Endothelial cell of umbilical vein (primary cell): ENCODE results near the gene FRMD4A. TPM values are rescaled to one million over a fixed set of nuclear protein-coding genes. Genes with fewer than 3 reads are reported as not detected.

Experiments used
- BruUV-seq: library from RNA; stranded (reverse); fragments of 400-500 nt; replicated peaks from 2 replicates; lab custom pipeline; 2021; lab: Mats Ljungman, UMichigan
- CTCF ChIA-PET: fragments of 300-600, 350-600 bp; sonication (Branson Sonifier 250); formaldehyde crosslinking; loops from one replicate; lab custom pipeline; 2021; ENCODE audit warnings: antibody characterized with exemption, inconsistent platforms; lab: Charles Lee
- POLR2A ChIA-PET: fragments of 300-600, 350-600 bp; sonication (Branson Sonifier 250); formaldehyde crosslinking; loops from one replicate; lab custom pipeline; 2021; ENCODE audit warnings: antibody characterized with exemption, inconsistent platforms; lab: Charles Lee
- DNase-seq: peaks from one replicate; pipeline ENCODE4 v3.0.0-alpha.2; 2011; ENCODE audit warnings: low read depth, low spot score
- FAIRE-seq: peaks from 2 replicates; lab custom pipeline; 2011; peaks lifted over from hg19 to GRCh38; lab: Jason Lieb, UNC
- H2AFZ ChIP-seq: 2 replicates; pipeline ENCODE4 v1.6.0; 2012; ENCODE audit warnings: low read depth, low read length, control low read depth, inconsistent platforms
- H3K27ac ChIP-seq: 2 replicates; pipeline ENCODE4 v1.5.1; 2011; ENCODE audit warnings: low read depth, mild to moderate bottlenecking, control low read depth, low read length, moderate library complexity; ENCODE audit not compliant: insufficient read depth
- H3K27me3 ChIP-seq, 2 experiments: 2 replicates each; pipeline versions ENCODE4 v1.6.0 to v1.6.1; 2011; ENCODE audit warnings: low read length in 2 of 2, mixed read lengths in 1 of 2; ENCODE audit not compliant: control insufficient read depth in 2 of 2, insufficient read depth in 2 of 2
- H3K36me3 ChIP-seq, 2 experiments: 2 replicates in 1 of 2; 3 replicates in 1 of 2; pipeline ENCODE4 v1.5.1; 2011; ENCODE audit warnings: low read length in 2 of 2, mild to moderate bottlenecking in 1 of 2, moderate library complexity in 1 of 2; ENCODE audit not compliant: control insufficient read depth in 2 of 2, insufficient read depth in 2 of 2; ENCODE audit errors: extremely low read depth in 1 of 2
- H3K4me1 ChIP-seq: 3 replicates; pipeline ENCODE4 v1.5.1; 2011; ENCODE audit warnings: mild to moderate bottlenecking, low read length; ENCODE audit not compliant: control insufficient read depth, insufficient read depth; ENCODE audit errors: extremely low read depth
- H3K4me2 ChIP-seq: 2 replicates; pipeline ENCODE4 v1.6.1; 2011; ENCODE audit warnings: low read length, control low read depth, mixed read lengths; ENCODE audit not compliant: insufficient read depth
- H3K4me3 ChIP-seq, 3 experiments: fragments of 200-600 bp in 1 of 3; sonication (generic), shearing (Covaris generic) in 1 of 3; replicated peaks in 1 of 3; 2 replicates each; pipeline ENCODE4 v1.5.1; 2011 to 2016; ENCODE audit warnings: control low read depth in 3 of 3, low read length in 3 of 3, mild to moderate bottlenecking in 2 of 3, inconsistent platforms in 1 of 3, low read depth in 1 of 3, moderate library complexity in 1 of 3; ENCODE audit not compliant: insufficient read depth in 1 of 3
- H3K79me2 ChIP-seq: 2 replicates; pipeline ENCODE4 v1.6.0; 2012; ENCODE audit warnings: low read length, inconsistent platforms; ENCODE audit not compliant: control insufficient read depth, insufficient read depth
- H3K9ac ChIP-seq: replicated peaks from 2 replicates; pipeline ENCODE3; 2011; ENCODE audit warnings: low read length, control low read depth; ENCODE audit not compliant: insufficient read depth; ENCODE audit errors: extremely low read depth
- H3K9me1 ChIP-seq: replicated peaks from 3 replicates; pipeline ENCODE4 v1.6.0; 2011; ENCODE audit warnings: mild to moderate bottlenecking, low read length; ENCODE audit not compliant: control insufficient read depth, insufficient read depth; ENCODE audit errors: extremely low read depth
- H3K9me3 ChIP-seq: replicated peaks from 2 replicates; pipeline ENCODE4 v1.5.1; 2012; ENCODE audit warnings: low read length, inconsistent platforms; ENCODE audit not compliant: control insufficient read depth, insufficient read depth
- H4K20me1 ChIP-seq: replicated peaks from 2 replicates; pipeline ENCODE3; 2011; ENCODE audit warnings: mild to moderate bottlenecking, low read length; ENCODE audit not compliant: control insufficient read depth, insufficient read depth; ENCODE audit errors: extremely low read depth
- EZH2 ChIP-seq: IDR thresholded peaks from 2 replicates; pipeline ENCODE4 v1.6.1; 2012; ENCODE audit warnings: borderline replicate concordance, low read depth, mild to moderate bottlenecking, moderate library complexity, low read length, inconsistent platforms; ENCODE audit not compliant: severe bottlenecking
- FOS ChIP-seq: IDR thresholded peaks from 2 replicates; pipeline ENCODE4 v1.6.1; 2011; ENCODE audit warnings: mild to moderate bottlenecking, low read length, moderate library complexity, borderline replicate concordance; ENCODE audit not compliant: insufficient read depth
- JUN ChIP-seq: IDR thresholded peaks from 2 replicates; pipeline ENCODE4 v1.6.1; 2011; ENCODE audit warnings: borderline replicate concordance, low read depth; ENCODE audit not compliant: insufficient read length, insufficient read depth
- POLR2A ChIP-seq: IDR thresholded peaks from 2 replicates; pipeline ENCODE4 v1.6.1; 2012; ENCODE audit warnings: low read depth, mild to moderate bottlenecking, control low read depth, low read length
- POLR2AphosphoS5 ChIP-seq: IDR thresholded peaks from 2 replicates; pipeline ENCODE4 v1.6.1; 2012; ENCODE audit warnings: low read depth, mild to moderate bottlenecking, control low read depth, low read length, moderate library complexity; ENCODE audit not compliant: insufficient read depth
- dilution Hi-C: fragments of 300-500 bp; cut with MboI; formaldehyde crosslinking; loops from one replicate; pipeline ENCODE4 v1.15.0; 2019; ENCODE audit warnings: low sequenced_read_pairs; ENCODE audit not compliant: extremely low pct_ligation_motif_present
- intact Hi-C: fragments of 100-400 bp; cut with micrococcal nuclease; formaldehyde crosslinking; loops from one replicate; pipeline ENCODE4 v1.10.0; 2022
- polyA plus RNA-seq, 4 experiments: library from polyadenylated mRNA; depleted of rRNA in 3 of 4; stranded (reverse) in 3 of 4; unstranded in 1 of 4; fragments of >200 nt; gene quantifications; 2 replicates each; pipeline versions ENCODE4 v1.2.1 to v1.2.3, GENCODE V29; 2011 to 2012; ENCODE audit warnings: missing spikeins in 1 of 4
- total RNA-seq: library from RNA; stranded (reverse); gene quantifications from 2 replicates; pipeline ENCODE4 v1.2.3, GENCODE V29; 2021
- TF ChIP-seq, protein P1 (sequence below): IDR thresholded peaks from 2 replicates; pipeline ENCODE4 v1.6.1; 2011; ENCODE audit not compliant: insufficient read depth, insufficient read length
- TF ChIP-seq, protein P2 (sequence below), 2 donors: IDR thresholded peaks; 1 replicate in 1 of 2; 2 replicates in 1 of 2; pipeline ENCODE4 v1.5.1; 2011; ENCODE audit warnings: low read length in 2 of 2, mild to moderate bottlenecking in 2 of 2, moderate library complexity in 2 of 2, control low read depth in 1 of 2, inconsistent platforms in 1 of 2, low read depth in 1 of 2; ENCODE audit not compliant: insufficient read depth in 1 of 2; ENCODE audit errors: extremely low read depth in 1 of 2

The FRMD4A gene
- total and polyA plus RNA-seq, 2 donors (not counting 3 experiments of a cell fraction or from before 2014, with no cell fraction given): 123 to 148 TPM

DNA sequence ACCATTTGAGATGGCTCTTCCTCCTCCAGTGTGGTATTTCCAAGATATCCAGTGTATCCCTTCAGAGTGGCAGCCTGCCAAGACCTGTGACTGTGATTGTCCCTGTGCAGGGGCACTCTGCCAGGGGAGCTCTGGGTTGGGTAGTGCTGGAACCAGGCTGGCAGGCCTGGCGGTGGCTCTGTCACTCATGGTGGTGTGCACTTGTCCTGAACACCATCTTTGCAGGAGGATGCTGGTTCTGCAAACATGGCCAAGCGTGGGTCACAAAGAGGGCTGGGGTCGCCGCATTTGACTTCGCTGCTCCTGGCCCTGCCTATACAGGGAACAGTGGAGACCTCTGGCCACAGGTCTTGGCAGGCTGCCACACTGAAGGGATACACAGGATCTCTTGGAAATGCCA, 538.7 kb downstream of the FRMD4A start:
- H3K27ac ChIP-seq: no peak overlapping the region
- ChIA-PET CTCF (no interaction called here), POLR2A (no interaction called here)
- no peaks in the 10 kb centered on the region for H3K9me3 ChIP-seq
- dilution Hi-C loops (no loop called here), intact Hi-C loops (no loop called here)
- H3K27me3 ChIP-seq: no peaks in the 10 kb centered on the region
- TF ChIP-seq JUN: no peak
- TF ChIP-seq POLR2AphosphoS5: no peak
- TF ChIP-seq, protein P1, sequence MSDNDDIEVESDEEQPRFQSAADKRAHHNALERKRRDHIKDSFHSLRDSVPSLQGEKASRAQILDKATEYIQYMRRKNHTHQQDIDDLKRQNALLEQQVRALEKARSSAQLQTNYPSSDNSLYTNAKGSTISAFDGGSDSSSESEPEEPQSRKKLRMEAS: no peak
- TF ChIP-seq EZH2: no peak
- TF ChIP-seq, protein P2, sequence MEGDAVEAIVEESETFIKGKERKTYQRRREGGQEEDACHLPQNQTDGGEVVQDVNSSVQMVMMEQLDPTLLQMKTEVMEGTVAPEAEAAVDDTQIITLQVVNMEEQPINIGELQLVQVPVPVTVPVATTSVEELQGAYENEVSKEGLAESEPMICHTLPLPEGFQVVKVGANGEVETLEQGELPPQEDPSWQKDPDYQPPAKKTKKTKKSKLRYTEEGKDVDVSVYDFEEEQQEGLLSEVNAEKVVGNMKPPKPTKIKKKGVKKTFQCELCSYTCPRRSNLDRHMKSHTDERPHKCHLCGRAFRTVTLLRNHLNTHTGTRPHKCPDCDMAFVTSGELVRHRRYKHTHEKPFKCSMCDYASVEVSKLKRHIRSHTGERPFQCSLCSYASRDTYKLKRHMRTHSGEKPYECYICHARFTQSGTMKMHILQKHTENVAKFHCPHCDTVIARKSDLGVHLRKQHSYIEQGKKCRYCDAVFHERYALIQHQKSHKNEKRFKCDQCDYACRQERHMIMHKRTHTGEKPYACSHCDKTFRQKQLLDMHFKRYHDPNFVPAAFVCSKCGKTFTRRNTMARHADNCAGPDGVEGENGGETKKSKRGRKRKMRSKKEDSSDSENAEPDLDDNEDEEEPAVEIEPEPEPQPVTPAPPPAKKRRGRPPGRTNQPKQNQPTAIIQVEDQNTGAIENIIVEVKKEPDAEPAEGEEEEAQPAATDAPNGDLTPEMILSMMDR (IDR thresholded peaks at IDR 0.05; ENCODE audit: extremely low read depth in 1 of 2, insufficient read depth in 1 of 2, low read depth in 1 of 2, low read length in 2 of 2): no peak
- TF ChIP-seq POLR2A: no peak
- no peak for TF ChIP-seq FOS
- peaks cover 21 to 29% of the 10 kb centered on the region in 2 experiments for H3K36me3 ChIP-seq
- no peak overlapping the region for H3K9ac ChIP-seq
- no TSS peak for BruUV-seq
- no peaks in the 10 kb centered on the region for H4K20me1 ChIP-seq
- no peak overlapping the region for H3K4me2 ChIP-seq
- no peak overlapping the region for H2AFZ ChIP-seq
- H3K4me1 ChIP-seq: peaks cover 55% of the 10 kb centered on the region
- H3K79me2 ChIP-seq: peaks cover 45% of the 10 kb centered on the region
- no peak overlapping the region for H3K4me3 ChIP-seq
- FAIRE-seq: no peak
- no peaks in the 10 kb centered on the region for H3K9me1 ChIP-seq
- no peak for DNase-seq
